Activated CD4-positive, CD25-positive, alpha-beta regulatory T cell treated with anti-CD3 and anti-CD28 coated beads, Interleukin-2, amount 50 U/mL, for 16 hours (primary cell): ENCODE data around the gene JPH4.

Experiments used
- DNase-seq: peaks from one replicate; pipeline ENCODE4 v3.0.0-alpha.2; 2020; ENCODE audit warnings: low read depth, low spot score

JPH4 gene

DNA sequence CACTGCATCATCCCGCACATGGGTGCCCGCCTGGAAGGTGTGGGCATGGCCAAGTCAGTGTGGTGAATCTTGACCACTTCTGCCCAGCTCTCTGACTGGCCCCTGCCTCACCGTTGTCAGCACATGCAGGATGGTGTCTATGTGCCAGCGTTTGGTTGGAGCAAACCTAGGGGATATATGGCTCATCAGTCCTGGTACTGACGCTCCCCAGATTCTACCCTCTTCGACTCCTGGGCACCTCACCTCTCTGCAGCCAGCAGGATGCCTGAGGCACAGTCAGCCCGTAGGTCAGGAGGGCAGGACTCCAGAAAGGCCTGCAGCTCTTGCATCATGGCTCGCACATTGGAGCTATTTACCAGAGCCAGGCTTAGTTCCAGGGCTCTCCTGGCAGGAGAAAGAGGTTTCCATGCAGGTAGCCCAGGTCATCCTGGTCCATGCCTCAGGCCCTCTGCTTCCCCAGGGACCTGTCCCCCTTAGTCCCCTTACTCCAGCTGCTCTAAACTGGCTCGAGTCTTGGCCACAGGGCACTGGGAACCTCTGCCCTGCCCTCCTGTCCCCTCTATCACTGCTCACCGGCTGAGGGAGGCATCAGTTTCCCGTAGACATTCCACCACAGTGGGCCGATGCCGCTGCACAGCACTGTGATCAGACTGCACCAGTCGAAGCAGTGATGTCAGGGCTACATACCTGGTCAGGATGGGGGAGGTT lies 15.0 kb downstream of the JPH4 start:
- DNase-seq: no peak

DNA sequence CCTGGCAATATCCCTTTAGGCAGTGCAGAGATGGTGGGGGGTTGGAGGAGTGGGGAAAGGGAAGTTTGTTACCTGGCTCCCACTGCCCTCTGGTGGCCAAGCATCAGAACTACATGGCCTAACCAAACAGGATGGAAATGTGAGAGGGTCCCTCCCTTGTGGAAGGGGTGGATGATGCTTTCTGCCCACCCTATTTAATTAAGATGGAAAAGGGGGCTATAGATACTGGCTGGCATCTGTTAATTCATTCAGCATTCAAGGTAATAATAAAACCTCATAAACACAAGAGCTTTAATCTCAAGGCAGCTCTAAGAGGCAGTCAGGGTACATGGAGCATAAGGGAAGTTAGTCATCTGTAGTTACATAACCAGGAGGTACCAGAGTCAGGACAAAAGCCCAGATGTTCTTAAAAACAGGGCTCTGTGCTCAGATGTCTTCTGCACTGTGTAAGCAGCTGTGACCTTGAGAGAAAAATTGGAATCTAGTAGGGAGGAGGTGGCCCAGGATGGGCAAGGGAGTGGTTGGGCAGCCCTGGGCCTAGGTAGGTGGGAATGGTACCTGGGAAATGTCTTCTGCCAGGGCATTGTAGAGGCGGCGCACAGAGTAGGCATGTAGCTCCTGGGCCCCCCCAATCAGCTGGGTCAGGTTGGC lies 15.6 kb downstream of the JPH4 start:
- peak; percentile 11 for DNase-seq

DNA sequence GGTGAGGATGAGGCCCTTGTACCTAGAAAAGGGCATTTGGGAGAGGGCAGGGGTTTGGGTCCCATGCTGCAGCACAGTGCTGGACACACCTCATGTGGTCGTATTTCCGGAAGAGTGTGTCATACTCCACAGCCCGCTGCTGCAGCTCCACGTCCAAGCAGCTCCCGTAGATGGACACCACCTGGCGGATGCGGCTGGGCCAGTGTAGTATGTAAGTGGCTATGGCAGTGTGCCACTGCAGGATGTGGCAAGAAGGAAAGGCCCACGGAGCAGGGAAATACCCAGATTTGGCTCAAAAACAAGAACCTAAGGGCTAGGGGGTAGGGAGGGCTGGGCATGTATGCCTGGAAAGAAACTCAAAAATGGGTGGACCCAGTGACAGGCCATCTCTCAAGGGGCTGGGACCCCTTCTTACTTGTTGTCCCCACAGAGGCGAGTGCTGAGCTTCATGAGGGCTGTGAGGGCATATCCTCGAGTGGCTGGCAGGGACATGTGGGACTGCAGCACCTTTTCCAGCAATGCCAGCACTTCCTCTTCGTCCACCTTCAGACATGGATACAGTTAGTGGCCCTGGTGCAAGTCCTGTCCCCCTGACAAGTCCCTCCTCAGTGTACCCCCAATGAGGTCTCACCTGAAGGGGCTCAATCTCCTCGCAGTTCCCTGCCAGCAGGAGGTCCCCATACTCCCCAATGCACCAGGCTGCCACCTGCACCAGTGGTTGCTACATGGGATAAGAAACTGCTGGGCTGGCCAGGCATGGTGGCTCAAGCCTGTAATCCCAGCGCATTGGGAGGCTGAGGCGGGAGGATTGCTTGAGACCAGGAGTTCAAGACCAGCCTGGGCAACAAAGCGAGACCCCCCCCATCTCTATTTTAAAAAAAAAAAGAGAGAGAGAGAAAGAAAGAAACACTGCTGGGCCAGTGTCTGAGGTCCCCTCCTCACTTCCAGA lies 16.4 kb downstream of the JPH4 start:
- no peak for DNase-seq

GRCh38 chr14:23561259-23561658 lies 17.3 kb downstream of the JPH4 start:
- no peak for DNase-seq

- DNase-seq: no peak
Observed at GRCh38 chr14:23559926-23560520, 18.6 kb downstream of the JPH4 start.

DNA sequence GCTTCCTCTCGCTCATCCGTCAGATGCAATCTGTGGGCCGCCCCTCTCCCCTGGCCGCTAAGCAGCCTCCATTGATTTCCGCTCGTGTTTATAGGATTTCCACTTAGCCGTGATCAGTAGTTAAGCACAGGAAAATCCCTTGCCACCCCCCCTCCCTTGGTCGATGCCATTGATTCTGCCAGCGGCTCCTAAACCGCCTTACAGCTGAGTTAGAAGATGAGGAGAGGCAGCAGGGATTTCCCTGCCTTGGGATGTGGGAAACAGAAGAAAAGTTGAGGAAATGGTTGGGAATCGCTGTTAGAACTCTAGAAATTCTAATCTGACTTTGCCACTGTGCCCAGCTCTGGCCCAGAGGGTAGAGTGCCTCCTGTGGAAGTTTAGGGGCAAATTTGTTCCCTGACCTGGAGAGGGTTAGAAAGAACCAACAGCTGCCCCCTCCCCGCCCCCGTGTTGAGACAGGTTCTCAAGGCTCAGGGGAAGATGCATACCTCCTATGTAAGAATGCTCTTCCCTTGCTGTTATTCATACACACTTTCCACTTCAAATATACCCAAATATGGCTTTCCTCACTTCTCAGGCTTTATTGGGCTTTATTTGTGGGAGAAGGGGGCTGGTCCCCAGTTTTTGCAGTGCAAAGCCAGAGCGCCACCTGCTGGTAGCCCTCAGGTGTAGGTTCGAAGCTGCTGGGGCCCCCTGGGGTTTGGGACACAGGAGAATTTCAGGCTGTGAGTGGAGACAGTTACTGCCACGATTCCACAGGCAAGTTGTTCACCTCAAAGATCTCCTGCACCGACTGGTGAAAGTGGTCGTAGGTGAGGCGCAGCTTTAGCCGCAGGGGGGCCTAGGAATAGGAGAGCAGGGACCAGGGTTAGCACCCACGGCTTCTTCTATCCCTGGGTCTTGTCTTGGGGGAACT lies 19.3 kb downstream of the JPH4 start:
- DNase-seq: peak; percentile 41

DNA sequence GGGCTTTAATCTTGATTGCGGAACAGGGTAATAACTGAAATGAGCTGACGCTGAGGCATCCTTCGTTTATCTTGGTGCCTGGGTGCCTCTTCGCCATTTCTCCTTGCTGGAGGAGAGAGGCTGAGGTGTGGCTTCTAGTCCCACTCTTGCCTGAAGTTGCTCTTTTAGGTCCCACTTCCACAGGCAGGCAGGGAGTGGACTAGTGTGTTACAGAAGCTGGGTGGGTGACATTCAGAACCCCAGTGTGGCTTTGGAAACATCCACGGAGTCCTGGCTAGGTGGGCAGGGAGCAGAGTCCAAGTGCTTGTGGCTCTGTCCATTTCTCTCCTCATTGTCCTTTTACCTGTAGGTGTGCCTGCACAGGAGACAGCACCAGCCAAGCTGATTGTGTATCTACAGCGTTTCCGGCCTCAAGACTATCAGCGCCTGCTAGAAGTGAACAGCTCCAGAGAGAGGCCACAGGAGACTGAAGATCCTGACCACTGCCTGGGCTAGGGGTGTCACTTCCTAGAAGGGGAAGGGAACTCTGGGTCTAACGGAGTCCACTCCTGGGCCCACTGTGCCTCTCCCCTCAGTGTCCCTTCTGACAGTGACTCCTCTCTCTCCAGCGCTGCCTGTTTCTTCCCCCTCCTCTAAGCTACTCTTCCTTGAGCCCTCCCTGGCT lies 20.1 kb downstream of the JPH4 start:
- DNase-seq: no peak

- DNase-seq: no peak
Observed at GRCh38 chr14:23557946-23558345, 20.6 kb downstream of the JPH4 start.

GRCh38 chr14:23557521-23557920 lies 21.1 kb downstream of the JPH4 start:
- DNase-seq: no peak

GRCh38 chr14:23556700-23557440 lies 21.7 kb downstream of the JPH4 start:
- DNase-seq: no peak

DNA sequence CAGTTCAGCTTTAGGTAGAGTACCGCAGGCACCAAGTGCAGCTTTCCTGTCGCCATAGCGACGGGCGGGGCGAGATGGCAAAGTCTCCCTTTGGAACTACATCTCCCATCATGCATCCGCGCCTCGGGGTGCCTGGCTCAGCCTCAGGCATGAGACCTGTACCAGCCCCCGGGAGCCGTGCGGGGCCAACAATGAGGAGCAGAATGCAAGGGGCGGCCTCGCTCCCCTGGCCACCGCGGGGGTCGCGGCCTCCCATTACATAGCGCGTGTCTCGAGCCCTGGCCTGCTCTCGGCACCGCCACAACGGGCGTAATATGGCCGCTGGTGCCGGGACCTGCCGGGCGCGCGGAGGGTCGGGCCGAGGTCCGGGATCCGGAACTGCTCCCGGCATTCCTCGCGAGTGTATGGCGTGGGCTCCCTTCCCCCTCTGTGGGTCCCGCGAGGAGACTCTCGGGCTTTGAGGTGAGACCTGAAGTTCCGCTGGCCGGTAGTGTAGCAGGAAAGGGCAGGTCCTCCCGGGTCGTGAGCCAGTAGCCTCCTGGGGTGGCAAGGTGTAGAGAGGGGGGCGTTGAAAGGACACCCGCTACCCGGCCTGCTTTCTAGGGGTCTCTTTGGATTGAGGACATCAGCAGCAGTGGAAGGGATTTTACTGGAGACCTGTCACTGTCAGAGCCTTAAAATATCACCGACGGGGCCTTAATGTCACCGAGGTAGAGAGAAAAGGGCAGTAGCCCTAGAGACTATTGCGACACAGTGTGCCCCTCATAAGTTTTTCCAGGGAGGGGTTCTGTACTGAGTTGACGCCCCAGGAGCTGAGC lies 22.5 kb downstream of the JPH4 start, which contains the start of gene THTPA:
TSS of gene THTPA (plus strand) at position 390 of the 818 bp plus-strand sequence. CDS start 487 bp downstream, outside the sequence.
- DNase-seq: peak; percentile 88

DNA sequence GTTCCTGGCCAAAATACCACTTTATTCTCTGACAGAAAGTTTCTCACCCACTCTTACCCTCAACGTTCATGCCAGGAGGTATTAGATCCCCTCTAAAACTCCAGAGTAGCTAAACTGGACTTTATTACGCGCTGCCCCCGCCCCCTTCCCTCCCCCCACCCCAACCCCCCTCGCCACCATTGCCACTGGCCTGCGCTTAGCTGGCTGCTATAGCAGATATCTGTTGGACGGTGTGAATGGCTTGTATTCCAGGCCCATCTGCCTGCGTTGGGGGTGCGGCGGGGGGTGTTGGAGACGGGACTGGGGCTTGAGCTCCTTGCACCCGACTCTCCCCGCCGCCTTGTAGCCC lies 23.1 kb downstream of the JPH4 start:
- no peak for DNase-seq

DNA sequence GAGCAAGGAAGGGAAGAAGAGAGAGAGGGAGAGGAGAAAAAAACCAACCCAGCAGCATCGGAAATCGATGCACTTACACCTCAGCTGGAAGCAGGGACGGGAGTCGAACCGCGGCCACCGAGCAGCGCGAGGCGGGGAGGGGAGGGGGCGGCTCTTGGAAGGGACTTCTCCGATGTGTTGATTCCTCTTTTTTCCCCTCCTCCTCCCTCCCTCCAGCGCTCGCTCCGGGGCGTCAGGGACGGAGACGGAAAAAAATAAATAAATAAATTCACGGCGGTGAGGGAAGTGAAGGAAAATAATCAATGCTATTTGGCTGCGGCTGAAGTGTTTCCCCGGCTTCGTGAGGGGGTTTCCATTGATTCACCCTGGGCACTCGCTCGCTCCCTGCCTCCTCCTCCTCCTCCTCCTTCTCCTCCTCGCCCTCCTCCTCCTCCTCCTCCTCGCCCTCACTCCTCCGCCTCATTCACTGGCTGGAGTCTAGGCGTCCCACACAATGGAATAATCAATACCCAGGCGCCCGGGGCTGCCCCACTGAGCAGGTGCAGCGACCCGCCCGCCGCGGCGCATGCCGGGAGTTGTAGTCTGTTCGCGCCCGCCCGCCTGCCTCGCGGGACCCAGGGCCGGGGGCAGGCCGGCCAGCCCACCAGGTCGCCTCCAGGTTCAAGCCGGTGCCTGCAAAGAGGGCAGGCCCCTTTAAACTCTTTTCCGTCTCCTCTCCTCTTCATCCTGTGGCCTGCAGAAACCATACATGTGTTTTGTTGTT lies 27.1 kb downstream of the JPH4 start, which contains the start of gene ZFHX2:
TSS of gene ZFHX2 (minus strand) at position 500 of the 763 bp plus-strand sequence. CDS start 16,440 bp downstream, outside the sequence.
- DNase-seq: peak; percentile 58

DNA sequence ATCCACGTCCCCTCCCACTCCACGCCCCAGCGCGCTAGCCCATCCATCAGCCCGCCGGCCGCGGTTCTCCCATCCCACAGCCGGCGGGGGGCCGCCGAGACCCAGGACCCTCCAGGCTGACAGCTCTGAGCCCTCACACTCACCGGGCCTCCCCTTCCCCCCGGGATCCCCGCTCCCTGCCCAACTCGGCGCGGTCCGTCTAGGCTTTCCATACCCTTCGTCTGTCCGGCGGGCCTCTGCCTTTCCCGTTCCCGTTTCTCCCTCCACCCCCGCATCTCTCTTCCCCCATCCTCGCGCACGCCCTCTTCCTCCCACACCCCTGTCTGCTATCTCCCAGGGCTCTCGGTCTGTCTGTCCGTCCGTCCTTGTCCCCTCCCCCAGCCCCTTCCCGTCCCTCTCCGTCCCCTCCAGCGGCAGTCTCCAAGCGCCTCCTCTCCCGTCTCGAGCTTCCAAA lies 27.8 kb downstream of the JPH4 start:
- no peak for DNase-seq

GRCh38 chr14:23550131-23550811 lies 28.3 kb downstream of the JPH4 start:
- no peak for DNase-seq

DNA sequence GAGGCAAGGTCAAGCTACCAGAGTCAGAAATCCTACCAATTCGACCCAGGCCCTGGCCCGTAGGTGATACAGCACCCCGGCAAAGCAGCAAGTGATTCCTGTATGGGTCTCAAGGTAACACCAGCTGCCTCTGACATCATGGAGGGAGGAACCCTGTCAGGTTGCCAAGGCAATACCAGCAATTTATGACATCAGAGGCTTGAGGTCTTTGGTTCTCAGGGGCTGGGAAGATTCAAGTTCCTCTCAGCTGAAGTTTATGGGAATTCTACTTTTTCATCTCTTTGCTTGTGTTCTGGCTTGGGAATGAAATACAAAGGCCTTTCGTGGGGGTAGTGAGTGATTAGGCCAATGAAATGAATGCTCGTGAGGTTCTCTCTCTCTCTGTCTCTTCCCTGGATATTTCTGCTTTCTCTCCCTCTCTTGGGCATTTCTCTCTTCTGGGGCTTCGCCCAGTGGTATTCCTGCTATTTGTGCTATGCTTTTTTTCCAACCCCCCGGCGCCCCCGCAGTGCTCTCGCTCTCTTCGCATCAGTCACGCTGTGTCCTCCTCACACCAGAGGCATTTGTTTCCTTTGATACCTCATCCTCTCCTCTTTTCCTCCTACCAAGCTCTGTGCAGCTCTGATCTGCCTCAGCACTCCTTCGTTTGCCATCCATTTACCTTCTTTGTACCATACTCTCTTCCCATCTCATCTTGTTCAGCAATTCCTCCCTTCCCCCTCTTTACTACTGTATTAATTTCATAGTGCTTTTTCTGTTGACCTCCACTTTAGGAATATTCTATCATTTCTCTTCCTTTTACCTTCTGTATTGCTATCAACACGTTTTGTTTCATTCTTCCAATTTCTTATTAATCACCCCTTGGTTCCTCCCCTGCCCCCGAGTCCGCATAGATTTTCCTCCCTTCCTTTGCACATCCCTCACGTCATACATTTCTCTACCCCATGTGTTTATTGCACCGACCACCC lies 30.0 kb downstream of the JPH4 start:
- DNase-seq: no peak
